HG02610 (cell line): ENCODE measurements around the gene TALDO1.

ENCODE experiments used
- ATAC-seq: cut with Tn5 transposase; IDR thresholded peaks from one replicate; pipeline ENCODE4 v1.9.1; 2021; ENCODE audit warnings: mild to moderate bottlenecking, moderate library complexity; ENCODE audit not compliant: unreplicated experiment

Gene TALDO1

GRCh38 chr11:747158-748006 is at the start of gene TALDO1:
Gene TALDO1 (plus strand): TSS chr11:747464. CDS start chr11:747482, 18 bp downstream.
- ATAC-seq = peak; percentile 88

- ATAC-seq = no peak
Measured at GRCh38 chr11:697811-698311, 49.4 kb upstream of the TALDO1 start.

- ATAC-seq = no peak
Measured at GRCh38 chr11:698493-699115, 48.7 kb upstream of the TALDO1 start.

- no peak for ATAC-seq
Measured at GRCh38 chr11:699116-699508, 48.2 kb upstream of the TALDO1 start.

- no peak for ATAC-seq
Measured at GRCh38 chr11:699753-700152, 47.5 kb upstream of the TALDO1 start.

GRCh38 chr11:701741-702461 is 45.4 kb upstream of the TALDO1 start:
- no peak for ATAC-seq

- ATAC-seq = no peak
Measured at GRCh38 chr11:702462-703461, 44.5 kb upstream of the TALDO1 start.

- ATAC-seq = no peak
Measured at GRCh38 chr11:703506-703905, 43.8 kb upstream of the TALDO1 start.

GRCh38 chr11:704228-704674 is 43.0 kb upstream of the TALDO1 start:
- ATAC-seq = no peak

- no peak for ATAC-seq
Measured at GRCh38 chr11:704781-705645, 42.3 kb upstream of the TALDO1 start.

- no peak for ATAC-seq
Measured at GRCh38 chr11:705646-706438, 41.4 kb upstream of the TALDO1 start, which contains the start of gene EPS8L2. Gene EPS8L2 (plus strand): TSS chr11:706231. CDS start chr11:709408, 3,177 bp downstream.

GRCh38 chr11:706439-706956 is 40.8 kb upstream of the TALDO1 start:
- ATAC-seq = no peak

- no peak for ATAC-seq
Measured at GRCh38 chr11:706957-707816, 40.1 kb upstream of the TALDO1 start.

GRCh38 chr11:707817-708420 is 39.3 kb upstream of the TALDO1 start:
- ATAC-seq = no peak

GRCh38 chr11:708511-708910 is 38.8 kb upstream of the TALDO1 start:
- no peak for ATAC-seq

- ATAC-seq = no peak
Measured at GRCh38 chr11:709109-709997, 37.9 kb upstream of the TALDO1 start.
